COR-L47 (cell line): Measurements from ENCODE around the gene KMT5B.
"Not testable (repeated sequence)": the region's sequence is repeated elsewhere in the genome, so short reads cannot be mapped to it uniquely, and the experiment has no call there.

ENCODE experiments used
- DNase-seq: peaks from one replicate; lab custom pipeline; 2025; lab: John Stamatoyannopoulos, UW

The KMT5B gene

GRCh38 chr11:68213135-68213515, at the start of gene KMT5B:
Gene KMT5B (minus strand): TSS chr11:68213296. CDS start chr11:68190076, 23,220 bp downstream.
- DNase-seq: no peak

DNA sequence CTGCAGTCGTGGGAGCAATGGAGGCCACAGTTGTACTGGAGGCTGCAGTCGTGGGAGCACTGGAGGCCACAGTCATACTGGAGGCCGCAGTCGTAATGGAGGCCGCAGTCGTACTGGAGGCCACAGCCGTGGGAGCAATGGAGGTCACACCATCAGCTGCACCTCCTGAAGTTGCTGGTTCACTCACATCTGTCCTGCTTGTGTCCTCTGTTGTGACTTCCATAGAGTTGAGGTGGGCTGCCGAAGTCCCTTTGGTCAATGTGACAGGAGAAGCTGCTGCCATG, 49.4 kb upstream of the KMT5B start:
- DNase-seq: no peak

DNA sequence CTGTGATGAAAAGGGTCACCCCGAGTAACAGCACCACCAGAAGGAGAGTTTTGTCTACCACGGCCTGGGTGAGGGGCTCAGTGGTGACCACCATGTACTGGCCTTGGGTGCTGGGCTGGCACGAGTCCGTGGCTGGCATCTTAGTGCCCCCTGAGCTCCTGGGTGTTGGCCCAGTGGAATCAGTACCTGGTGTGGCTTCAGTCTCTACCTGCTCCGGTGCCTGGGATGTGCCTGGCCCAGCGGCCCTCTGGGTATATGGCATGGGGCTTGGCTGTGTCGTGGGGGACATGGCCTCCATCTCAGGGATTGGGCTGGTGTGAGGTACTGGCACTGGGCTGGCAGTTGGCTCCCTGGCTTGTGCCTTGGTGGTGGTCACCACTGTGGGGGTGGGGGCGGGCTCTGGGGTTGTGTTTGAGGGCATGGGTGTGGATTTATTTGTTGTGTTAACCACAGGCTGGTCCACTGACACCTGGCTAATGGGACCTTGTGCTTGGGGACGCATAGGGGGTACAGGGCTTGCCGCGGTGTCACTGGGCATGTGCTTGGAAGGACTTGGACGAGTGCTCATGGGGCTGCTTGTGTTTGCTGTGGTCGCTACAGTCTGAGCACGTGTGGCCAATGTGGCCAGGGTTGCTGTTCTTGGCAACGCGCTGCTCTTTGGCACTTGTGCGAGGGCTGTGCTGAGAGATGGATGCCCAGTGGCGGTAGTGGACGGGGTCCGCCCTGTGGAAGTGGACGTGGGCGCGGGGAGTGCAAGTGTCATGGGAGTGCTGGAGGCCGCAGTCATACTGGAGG, 48.9 kb upstream of the KMT5B start:
- DNase-seq: no peak

DNA sequence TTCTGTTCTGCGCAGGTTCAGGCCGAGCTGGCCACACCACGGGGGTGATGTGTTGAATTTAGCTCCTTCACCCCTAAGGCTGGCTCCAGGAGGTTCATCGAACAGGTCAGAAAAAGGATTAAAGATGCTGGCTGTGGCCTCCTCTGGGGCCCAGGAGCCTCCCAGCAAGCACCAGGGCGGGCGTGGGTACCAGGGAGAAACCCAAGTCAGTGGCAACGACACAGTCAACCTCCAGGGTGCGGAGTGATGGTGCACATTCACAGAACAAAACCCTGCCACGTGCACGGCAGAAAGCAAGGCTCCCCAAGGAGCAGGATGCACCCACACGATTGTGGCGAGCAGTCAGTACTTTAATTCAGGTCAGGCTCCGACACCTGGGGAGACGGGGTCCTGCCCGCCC, 47.9 kb upstream of the KMT5B start:
- DNase-seq: no peak

DNA sequence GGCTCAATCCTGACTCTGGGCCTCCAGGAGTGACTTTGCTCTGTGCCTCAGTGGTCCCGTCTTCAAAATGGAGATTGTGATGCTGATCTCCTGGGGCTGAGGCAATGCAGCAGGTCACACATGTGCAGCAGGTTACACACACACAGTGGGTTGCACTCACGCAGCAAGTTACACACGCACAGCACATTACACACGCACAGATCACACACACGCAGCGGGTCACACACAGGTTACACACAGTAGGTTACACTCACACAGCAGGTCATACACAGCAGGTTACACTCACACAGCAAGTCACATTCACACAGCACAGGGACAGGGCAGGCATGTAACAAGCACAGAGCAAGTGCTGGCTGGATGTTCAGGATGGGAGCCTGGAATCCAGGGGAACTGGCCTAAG, 47.4 kb upstream of the KMT5B start:
- DNase-seq: no peak

DNA sequence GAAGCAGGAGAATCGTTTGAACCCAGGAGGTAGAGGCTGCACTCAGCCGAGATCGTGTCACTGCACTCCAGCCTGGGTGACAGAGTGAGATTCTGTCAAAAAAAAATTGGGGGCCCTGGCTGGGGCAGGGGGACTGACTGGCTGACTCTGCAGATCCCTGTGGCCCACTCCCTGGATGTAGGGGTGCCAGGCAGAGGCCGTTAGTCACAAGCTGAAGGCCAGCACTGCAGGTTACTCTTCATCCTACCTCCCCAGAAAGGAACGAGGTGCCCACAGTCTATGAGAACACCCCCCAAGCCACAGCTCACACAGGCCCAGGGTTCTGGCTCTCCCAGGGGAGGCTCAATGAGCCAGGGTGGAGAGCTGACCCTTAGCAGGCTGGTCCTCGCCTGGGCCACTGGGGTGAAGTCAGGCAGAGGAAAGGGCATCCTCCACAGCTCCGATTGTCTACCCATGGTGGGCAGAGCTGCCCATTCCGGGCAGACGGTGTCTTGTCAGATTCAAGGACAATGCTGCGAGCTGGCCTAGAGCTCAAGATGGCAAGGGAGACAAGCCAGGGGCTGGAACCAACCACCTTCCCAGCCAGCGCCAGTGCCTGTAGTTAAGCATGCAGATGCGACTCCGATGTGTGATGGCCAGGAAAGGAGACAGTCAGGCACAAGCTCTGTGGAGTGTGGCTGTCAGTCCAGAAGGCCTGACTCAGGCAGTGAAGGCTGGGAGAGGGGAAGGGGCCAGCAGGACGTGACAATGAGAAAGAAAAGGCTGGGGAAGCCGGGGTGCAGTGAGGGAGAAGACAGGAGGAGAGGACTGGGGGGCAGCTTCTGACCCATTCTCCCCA, 46.2 kb upstream of the KMT5B start:
- DNase-seq: no peak

DNA sequence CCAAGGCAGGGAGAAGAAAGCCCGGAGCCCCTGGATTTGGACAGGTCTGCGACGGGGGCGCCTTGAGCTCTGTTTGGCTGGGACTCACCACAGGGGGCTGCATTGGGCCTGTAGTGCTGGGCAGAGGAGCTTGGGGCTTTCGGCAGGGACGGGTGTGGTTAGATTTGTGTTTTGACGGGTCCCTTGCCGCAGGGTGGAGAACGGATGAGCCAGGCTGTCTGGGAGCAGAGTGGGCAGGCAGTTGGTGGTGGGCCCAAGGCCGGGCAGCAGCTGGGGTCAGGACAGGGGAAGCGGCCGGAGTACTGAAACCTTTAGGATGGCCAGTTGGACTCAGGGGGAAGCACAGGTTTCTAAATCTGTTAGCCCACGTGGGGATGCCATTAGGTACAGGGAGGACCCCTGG, 45.3 kb upstream of the KMT5B start:
- no peak for DNase-seq

- DNase-seq: peak; percentile 82
These were observed 44.6 kb upstream of the KMT5B start for GRCh38 chr11:68257477-68258362.

DNA sequence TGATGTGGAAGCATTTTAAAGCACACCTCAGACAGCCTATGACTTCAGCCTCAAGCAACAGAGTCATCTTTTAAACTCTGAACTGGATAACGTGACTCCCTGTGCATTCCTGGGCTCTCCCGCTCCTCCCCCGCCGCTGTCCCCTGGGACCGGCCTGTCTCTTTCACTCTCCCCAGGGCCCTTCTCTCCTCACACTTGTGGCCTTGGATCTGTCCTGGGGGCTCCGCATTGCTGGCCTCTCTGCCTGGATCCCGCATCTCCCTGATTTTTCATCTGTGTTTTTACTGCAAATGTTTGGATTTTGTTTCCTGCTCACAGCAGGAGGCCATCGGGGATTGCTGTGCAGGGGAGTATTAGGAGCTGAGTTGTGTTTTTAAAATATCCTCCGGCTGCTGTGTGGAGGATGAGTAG, 43.2 kb upstream of the KMT5B start:
- DNase-seq: no peak

DNA sequence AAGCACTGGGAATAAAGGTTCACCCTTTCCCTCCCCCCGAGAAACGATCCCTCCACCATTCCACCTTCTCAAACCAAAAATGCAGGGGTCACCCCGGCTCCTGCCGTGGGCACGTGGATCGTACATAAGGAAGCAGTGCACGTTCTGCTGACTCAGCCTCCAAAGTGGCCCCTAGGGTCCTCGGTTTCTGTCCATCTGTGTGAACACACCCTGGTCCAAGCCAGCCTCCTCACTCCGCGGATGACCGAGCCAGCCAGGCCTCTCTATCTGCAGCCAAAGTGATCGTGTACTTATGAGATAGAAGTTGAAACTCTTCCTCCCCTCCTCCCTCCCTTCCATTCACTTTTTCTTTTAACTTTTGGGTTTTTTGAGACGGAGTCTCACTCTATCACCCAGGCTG, 42.4 kb upstream of the KMT5B start:
- DNase-seq: no peak

- DNase-seq: no peak
These were observed 41.3 kb upstream of the KMT5B start for GRCh38 chr11:68254421-68254820.

DNA sequence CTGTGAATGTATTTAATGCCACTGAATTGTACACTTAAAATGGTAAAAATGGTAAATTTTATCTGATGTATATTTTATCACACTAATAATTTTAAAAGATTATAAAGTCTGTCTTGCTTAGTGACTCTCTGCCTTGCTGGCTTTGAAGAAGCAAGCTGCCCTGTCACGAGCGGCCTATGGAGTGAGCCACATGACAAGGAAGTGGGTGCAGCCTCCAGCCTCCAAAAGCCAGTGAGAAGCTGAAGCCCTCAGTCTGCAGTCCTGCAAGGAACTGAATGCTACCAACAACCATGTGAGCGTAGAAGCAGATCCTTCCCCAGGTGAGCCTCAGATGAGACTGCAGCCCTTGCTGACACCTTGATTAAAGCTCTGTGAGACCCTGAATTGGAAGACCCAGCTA, 38.7 kb upstream of the KMT5B start:
- DNase-seq: no peak

DNA sequence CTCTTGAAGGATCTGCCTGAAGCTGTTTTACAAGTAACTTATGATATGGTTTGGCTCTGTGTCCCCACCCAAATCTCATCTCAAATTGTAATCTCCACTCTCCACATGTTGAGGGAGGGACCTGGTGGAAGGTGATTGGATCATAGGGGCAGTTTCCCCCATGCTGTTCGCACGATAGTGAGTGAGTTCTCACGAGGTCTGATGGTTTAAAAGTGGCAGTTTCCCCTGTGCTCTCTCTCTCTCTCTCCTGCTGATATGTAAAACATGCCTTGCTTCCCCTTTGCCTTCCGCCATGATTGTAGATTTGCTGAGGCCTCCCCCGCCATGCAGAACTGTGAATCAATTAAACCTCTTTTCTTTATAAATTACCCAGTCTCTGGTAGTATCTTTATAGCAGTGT, 31.8 kb upstream of the KMT5B start:
- not testable (repeated sequence) for DNase-seq

DNA sequence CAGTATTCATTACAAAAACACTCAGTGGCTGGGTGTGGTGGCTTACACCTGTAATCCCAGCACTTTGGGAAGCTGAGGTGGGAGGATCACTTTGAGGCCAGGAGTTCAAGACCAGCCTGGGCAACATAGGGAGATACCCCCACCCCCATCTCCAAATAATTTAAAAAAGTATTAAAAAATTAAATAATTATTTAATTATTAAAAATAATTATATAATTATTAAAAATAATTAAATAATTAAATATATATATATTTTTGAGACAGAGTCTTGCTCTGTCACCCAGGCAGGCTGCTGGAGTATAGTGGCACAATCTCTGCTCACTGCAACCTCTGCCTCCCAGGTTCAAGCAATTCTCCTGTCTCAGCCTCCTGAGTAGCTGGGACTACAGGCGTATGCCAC, 30.8 kb upstream of the KMT5B start:
- DNase-seq: not testable (repeated sequence)

DNA sequence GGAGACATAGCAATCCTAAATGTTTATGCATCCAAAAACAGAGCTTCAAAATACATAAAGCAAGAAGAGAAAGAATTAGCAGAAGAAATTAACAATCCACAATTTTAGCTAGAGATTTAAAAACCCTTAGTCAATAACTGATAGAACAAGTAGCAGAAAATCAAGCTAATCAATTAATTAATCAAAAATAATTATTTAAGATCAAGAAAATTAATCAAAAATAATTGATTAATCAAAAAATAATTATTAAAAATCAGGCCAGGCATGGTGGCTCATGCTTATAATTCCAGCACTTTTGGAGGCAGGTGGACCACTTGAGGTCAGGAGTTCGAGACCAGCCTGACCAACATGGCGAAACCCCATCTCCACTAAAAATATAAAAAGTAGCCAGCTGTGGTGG, 29.5 kb upstream of the KMT5B start:
- no peak for DNase-seq

- no peak for DNase-seq
These were observed 18.5 kb upstream of the KMT5B start for GRCh38 chr11:68231621-68232020.

DNA sequence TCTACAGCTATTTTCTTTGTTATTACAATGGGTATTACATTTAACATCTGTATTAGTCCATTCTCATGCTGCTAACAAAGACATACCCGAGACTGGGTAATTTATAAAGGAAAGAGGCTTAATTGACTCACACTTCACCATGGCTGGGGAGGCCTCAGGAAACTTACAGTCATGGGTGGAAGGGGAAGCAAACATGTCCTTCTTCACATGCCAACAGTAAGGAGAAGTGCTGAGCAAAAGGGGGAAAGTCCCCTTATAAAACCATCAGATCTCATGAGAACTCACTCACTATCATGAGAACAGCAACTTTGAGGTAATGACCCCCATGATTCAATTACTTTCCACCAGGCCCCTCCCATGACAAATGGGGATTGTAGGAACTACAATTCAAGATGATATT, 16.5 kb upstream of the KMT5B start:
- no peak for DNase-seq

DNA sequence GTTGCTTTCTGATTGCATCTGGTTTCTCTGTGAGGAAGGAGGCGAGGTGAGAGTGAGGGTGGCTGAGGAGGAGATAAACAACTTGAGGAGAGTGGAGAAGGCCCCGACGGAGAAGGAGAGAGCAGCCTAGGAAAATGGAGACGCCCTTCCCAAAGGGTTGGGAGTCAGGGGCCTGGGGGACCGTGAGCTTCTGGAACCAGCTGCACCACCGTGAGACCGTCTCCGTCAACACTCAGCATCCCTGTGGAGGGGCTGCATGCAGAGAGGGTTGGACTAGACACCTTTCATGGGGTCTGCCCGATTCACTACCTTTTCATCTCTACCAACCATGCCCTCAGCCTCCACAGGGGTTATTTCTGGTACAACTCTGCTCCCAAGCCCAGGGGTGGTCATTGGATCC, 13.3 kb upstream of the KMT5B start:
- no peak for DNase-seq

DNA sequence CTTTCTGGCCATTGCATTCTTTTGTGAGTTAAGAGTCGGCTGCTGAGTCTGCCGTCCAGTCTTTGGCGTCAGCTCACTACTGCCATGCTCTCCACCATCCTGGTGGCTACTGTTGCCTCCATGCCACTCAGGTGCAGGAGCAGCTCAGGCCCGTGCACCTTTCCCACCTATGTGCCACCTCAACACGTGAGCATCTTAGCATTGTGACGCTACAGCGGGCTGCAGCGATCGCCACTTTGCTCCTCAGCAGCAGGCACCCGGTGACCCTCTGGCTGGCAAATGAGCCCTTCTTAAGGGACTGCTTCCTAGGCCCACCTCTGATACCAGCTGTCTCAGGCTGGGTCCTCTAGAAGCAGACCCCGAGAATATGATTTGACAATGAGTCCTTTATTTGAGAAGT, 11.5 kb upstream of the KMT5B start:
- no peak for DNase-seq

- no peak for DNase-seq
These were observed 10.2 kb upstream of the KMT5B start for GRCh38 chr11:68223275-68223674.

DNA sequence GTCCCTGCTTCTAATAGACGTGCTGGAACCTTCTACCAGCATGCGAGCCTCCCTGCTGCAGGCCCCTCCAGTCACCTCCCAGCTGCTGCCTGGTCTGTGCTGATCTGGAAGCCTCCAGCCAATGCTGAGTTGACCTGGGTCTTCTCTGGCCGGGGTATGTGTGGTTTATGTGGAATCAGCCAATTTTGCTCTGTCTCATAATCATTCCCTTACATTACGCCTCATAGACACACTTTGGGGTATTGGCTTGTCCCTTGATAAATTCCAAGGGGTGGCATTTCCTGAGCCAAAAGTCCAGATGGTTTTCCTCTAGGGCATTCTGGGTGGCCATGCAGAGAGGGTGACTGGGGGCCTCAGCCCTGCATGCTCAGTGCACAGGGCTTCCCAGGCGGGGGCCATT, 8.3 kb upstream of the KMT5B start:
- DNase-seq: no peak

- DNase-seq: no peak
These were observed 3.3 kb upstream of the KMT5B start for GRCh38 chr11:68216171-68216938.
